MCF 10A (cell line): Measurements from ENCODE around the gene REL. TPM values are rescaled to one million over a fixed set of nuclear protein-coding genes. Genes with fewer than 3 reads are reported as not detected.

Experiments used
- BruUV-seq: library from RNA; stranded (reverse); fragments of 400-500 nt; replicated peaks from 2 replicates; lab custom pipeline; 2021; lab: Mats Ljungman, UMichigan
- CTCF ChIA-PET: fragments of 300-600 bp; sonication (Branson Sonifier 250); formaldehyde crosslinking; extraction: SDS; loops from one replicate; lab custom pipeline; 2021; ENCODE audit warnings: antibody characterized with exemption, inconsistent platforms; lab: Yijun Ruan, JAX
- POLR2A ChIA-PET: fragments of 300-600, 350-650 bp; sonication (Branson Sonifier 250); formaldehyde crosslinking; extraction: SDS; loops from one replicate; lab custom pipeline; 2020; ENCODE audit warnings: antibody characterized with exemption, inconsistent platforms; lab: Yijun Ruan, JAX
- DNase-seq: peaks from one replicate; pipeline ENCODE4 v3.0.0-alpha.2; 2018; ENCODE audit not compliant: unreplicated experiment
- H3K27ac Mint-ChIP-seq: one replicate; pipeline ENCODE4 v1.8.0; 2022; ENCODE audit warnings: mild to moderate bottlenecking, low read depth, mixed read lengths; ENCODE audit not compliant: unreplicated experiment
- H3K27me3 Mint-ChIP-seq: one replicate; pipeline ENCODE4 v1.8.0; 2022; ENCODE audit warnings: mixed read lengths; ENCODE audit not compliant: insufficient read depth, unreplicated experiment
- H3K36me3 Mint-ChIP-seq: one replicate; pipeline ENCODE4 v1.8.0; 2022; ENCODE audit warnings: mild to moderate bottlenecking, moderate library complexity, mixed read lengths; ENCODE audit not compliant: insufficient read depth, unreplicated experiment
- H3K4me1 Mint-ChIP-seq: one replicate; pipeline ENCODE4 v1.8.0; 2022; ENCODE audit warnings: mixed read lengths; ENCODE audit not compliant: insufficient read depth, unreplicated experiment
- H3K4me3 Mint-ChIP-seq: one replicate; pipeline ENCODE4 v1.8.0; 2022; ENCODE audit warnings: mild to moderate bottlenecking, moderate library complexity, mixed read lengths; ENCODE audit not compliant: unreplicated experiment
- H3K9me3 Mint-ChIP-seq: one replicate; pipeline ENCODE4 v1.8.0; 2022; ENCODE audit warnings: mixed read lengths; ENCODE audit not compliant: unreplicated experiment
- CTCF ChIP-seq: fragments of 200-600 bp; IDR thresholded peaks from one replicate; pipeline ENCODE4 v1.8.0; 2022; ENCODE audit warnings: antibody characterized with exemption, mild to moderate bottlenecking; ENCODE audit not compliant: unreplicated experiment
- intact Hi-C: fragments of 100-400 bp; cut with micrococcal nuclease; formaldehyde crosslinking; loops from 2 replicates; pipeline ENCODE4 v1.14.1; 2022
- total RNA-seq: library from RNA; stranded (reverse); gene quantifications from 2 replicates; pipeline ENCODE4 v1.2.3, GENCODE V29; 2022

The REL gene
- total RNA-seq, 1 experiment from 2014 or later = 11.3 TPM

- Mint-ChIP-seq H3K9me3 (no peaks in the 10 kb centered on the region), H3K36me3 (peaks cover 14% of the 10 kb centered on the region), H3K27ac (peak overlapping the region; percentile 93), H3K4me3 (peak overlapping the region; percentile 39), H3K4me1 (peaks cover 21% of the 10 kb centered on the region), H3K27me3 (no peaks in the 10 kb centered on the region)
- DNase-seq = peak; percentile 91
- ChIA-PET CTCF (interaction anchor here (0.6 to 0.8 kb wide), 3 partner anchors 9 to 286 kb away, joined by 3 to 6 read pairs (median 4); no protein-coding TSS in a partner anchor), POLR2A (interaction anchor here (0.6 to 6.1 kb wide), 21 partner anchors 8 to 580 kb away, joined by 3 to 118 read pairs (median 5); partner anchors contain the start of genes PAPOLG, PEX13, PUS10 and REL)
- no TSS peak for BruUV-seq
- no peak for TF ChIP-seq CTCF
- intact Hi-C loops = no loop called here
Measured at GRCh38 chr2:60958800-60959199, 77.4 kb downstream of the REL start.

DNA sequence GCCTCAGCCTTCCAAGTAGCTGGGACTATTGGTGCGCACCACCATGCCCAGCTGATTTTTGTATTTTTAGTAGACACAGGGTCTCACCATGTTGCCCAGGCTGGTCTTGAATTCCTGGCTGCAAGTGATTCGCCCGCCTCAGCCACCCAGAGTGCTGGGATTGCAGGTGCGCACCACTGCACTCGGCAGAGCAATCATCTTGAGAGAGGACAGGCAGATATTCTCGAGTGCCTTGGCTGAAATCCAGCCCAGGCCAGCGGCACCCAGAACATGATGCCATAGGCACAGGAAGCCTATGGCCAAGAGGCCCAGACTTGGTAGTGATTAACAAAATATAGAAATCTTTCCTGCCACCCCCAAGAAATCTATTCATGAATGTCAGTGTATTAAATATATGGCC lies 78.1 kb downstream of the REL start:
- no peak for TF ChIP-seq CTCF
- H3K9me3 Mint-ChIP-seq = no peaks in the 10 kb centered on the region
- no TSS peak for BruUV-seq
- no peaks in the 10 kb centered on the region for H3K27me3 Mint-ChIP-seq
- DNase-seq = peak; percentile 22
- H3K4me3 Mint-ChIP-seq = no peak overlapping the region
- H3K36me3 Mint-ChIP-seq = peaks cover 12% of the 10 kb centered on the region
- ChIA-PET CTCF (interaction anchor here (0.6 to 0.8 kb wide), 2 partner anchors 32 to 204 kb away, joined by 3 to 4 read pairs; no protein-coding TSS in a partner anchor), POLR2A (interaction anchor here (0.7 to 6.1 kb wide), 12 partner anchors 7 to 166 kb away, joined by 3 to 118 read pairs (median 11); partner anchors contain the start of genes PEX13, PUS10 and REL)
- peaks cover 21% of the 10 kb centered on the region for H3K4me1 Mint-ChIP-seq
- intact Hi-C loops = no loop called here
- peak overlapping the region; percentile 93 for H3K27ac Mint-ChIP-seq

GRCh38 chr2:60960706-60961105 lies 79.3 kb downstream of the REL start:
- no TSS peak for BruUV-seq
- H3K36me3 Mint-ChIP-seq = peaks cover 12% of the 10 kb centered on the region
- no peaks in the 10 kb centered on the region for H3K9me3 Mint-ChIP-seq
- DNase-seq = no peak
- ChIA-PET POLR2A (interaction anchor here (0.5 to 6.1 kb wide), 12 partner anchors 12 to 223 kb away, joined by 3 to 118 read pairs (median 9); partner anchors contain the start of genes PAPOLG, PEX13, PUS10 and REL), CTCF (interaction anchor here (0.5 to 1.6 kb wide), 3 partner anchors 37 to 167 kb away, joined by 3 read pairs; no protein-coding TSS in a partner anchor)
- intact Hi-C loops = loop anchor here (5.0 kb wide), 1 partner anchor 78 kb away; the partner anchor contains the start of gene REL
- TF ChIP-seq CTCF = no peak
- peaks cover 21% of the 10 kb centered on the region for H3K4me1 Mint-ChIP-seq
- peak overlapping the region; percentile 71 for H3K27ac Mint-ChIP-seq
- no peaks in the 10 kb centered on the region for H3K27me3 Mint-ChIP-seq
- no peak overlapping the region for H3K4me3 Mint-ChIP-seq

- CTCF ChIA-PET = interaction anchor here (0.6 to 1.6 kb wide), 2 partner anchors 37 to 91 kb away, joined by 3 read pairs; no protein-coding TSS in a partner anchor
- no peaks in the 10 kb centered on the region for H3K27me3 Mint-ChIP-seq
Measured at GRCh38 chr2:60961457-60961856, 80.1 kb downstream of the REL start.

More at GRCh38 chr2:60961457-60961856, 80.1 kb downstream of the REL start:
- no peak overlapping the region for H3K4me3 Mint-ChIP-seq
- BruUV-seq = no TSS peak
- peak; percentile 84 for DNase-seq
- peaks cover 21% of the 10 kb centered on the region for H3K4me1 Mint-ChIP-seq
- peaks cover 12% of the 10 kb centered on the region for H3K36me3 Mint-ChIP-seq
- TF ChIP-seq CTCF = no peak
- POLR2A ChIA-PET = interaction anchor here (1.0 to 6.1 kb wide), 12 partner anchors 13 to 205 kb away, joined by 3 to 118 read pairs (median 9); partner anchors contain the start of genes PAPOLG, PEX13, PUS10 and REL
- peak overlapping the region; percentile 71 for H3K27ac Mint-ChIP-seq
- H3K9me3 Mint-ChIP-seq = no peaks in the 10 kb centered on the region
- intact Hi-C loops = loop anchor here (5.0 kb wide), 1 partner anchor 79 kb away; the partner anchor contains the start of gene REL
